ENCODE measurements around the gene NID2.

Gene NID2

GRCh38 chr14:52068615-52069306 lies at the start of gene NID2:
Gene NID2 (minus strand): TSS chr14:52069059. CDS start chr14:52068994, 65 bp downstream.
- no peak for FAIRE-seq

DNA sequence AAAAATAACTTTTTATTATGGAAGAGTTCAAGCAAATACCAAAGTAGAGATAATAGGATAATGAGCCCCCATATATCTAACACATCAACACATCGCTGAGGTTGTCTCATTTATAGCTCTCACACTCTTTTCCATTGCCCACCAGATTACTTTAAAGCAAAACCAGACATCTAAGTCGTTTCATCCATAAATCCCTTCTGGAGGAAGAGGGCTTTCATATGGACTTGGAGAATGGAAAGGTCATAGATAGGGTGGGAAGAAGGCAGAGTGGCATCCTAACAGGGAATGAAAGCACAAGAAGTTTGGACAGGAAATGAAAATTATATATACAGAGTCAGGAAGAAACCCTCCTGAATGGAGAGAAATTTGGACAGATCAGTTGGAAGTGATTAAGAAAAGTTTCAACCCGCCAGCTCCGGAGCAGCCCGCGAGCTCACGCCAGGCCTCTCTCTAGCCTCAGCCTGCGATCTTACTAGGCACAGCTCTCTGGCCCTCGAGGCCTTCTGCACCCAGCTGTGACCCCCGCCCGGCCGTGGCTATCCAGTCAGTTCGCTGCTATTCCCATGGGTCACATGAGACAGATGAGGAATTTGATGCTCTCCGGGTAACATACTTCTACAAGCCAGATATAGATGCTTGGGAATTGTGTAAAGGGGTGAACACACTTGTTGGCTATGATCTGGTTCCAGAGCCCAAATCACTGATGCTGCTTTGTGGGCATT lies 48.4 kb upstream of the NID2 start:
- FAIRE-seq (no peak), DNase-seq (ENCODE audit: low spot score) (no peak)

More at GRCh38 chr14:52068615-52069306, at the start of gene NID2:
- DNase-seq (ENCODE audit: low spot score): peak; percentile 80

GRCh38 chr14:52115286-52115685 lies 46.4 kb upstream of the NID2 start:
- no peak for FAIRE-seq
- no peak for DNase-seq (ENCODE audit: low spot score)

DNA sequence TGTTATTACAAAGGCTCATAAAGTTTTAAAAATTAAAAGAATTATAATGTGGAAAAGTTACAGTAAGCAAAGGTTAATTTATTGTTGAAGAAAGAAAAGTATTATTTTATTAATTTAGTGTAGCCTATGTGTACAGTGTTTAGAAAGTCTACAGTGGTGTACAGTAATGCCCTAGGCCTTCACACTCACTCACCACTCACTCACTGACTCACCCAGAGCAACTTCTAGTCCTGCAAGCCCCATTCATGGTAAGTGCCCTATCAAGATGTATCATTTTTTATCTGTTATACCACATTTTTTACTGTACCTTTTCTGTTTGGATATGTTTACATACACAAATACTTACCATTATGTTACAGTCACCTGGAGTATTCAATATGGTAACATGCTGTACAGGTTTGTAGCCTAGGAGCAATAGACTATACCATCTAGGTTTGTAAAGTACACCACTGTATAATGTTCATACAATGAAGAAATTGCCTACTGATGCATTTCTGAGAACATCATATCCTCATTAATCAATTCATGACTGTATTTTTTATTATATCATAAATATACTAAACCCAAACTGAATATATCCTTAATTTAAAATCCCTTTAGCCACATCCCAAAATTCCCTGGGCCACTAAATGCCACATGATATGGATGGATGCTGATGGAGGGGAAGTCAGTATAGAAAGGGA lies 43.6 kb upstream of the NID2 start:
- DNase-seq (ENCODE audit: low spot score): no peak
- peak; percentile 52 for FAIRE-seq

- FAIRE-seq: no peak
- no peak for DNase-seq (ENCODE audit: low spot score)
Observed at GRCh38 chr14:52111583-52111982, 42.7 kb upstream of the NID2 start.

- FAIRE-seq (no peak), DNase-seq (ENCODE audit: low spot score) (no peak)
Observed at GRCh38 chr14:52110441-52111086, 41.7 kb upstream of the NID2 start.

DNA sequence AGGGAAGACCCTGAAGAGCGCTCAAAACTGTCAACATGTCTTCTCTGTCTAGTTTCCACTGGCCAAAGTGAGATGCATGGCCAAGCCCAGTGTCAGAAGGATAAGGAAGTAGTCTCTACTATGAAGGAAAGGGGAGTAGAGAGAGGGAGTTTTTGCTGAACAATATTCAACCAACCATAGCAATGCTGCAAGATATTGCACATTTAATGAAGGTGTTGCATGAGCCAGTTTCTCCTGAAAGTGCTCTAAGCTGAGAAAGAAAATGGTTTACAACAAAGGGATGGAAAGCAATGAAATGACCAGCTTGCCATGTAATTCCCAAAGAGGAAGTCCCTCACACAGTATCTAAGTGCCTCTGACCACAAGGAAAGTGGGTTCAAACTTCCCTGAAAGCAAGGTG lies 40.0 kb upstream of the NID2 start:
- FAIRE-seq (no peak), DNase-seq (ENCODE audit: low spot score) (no peak)

DNA sequence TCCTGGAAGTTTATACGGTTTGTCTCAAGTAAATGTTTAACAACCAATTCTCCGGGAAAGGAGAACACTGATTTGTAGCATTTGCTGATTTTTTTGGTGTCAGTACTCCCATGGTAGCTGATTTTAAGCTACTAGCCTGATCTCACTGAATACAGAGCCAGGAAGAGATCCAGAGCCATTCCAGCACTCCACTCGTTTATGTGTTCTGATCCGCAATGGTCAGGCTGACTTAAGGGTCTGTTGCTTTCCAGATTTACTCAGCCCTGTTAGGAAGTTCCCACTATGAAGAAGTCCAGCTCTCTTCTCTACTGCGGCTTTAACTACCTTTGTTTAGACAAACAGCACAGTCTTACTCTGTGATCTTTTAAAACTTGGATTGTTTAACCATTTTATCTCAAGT lies 38.0 kb upstream of the NID2 start:
- no peak for FAIRE-seq

DNA sequence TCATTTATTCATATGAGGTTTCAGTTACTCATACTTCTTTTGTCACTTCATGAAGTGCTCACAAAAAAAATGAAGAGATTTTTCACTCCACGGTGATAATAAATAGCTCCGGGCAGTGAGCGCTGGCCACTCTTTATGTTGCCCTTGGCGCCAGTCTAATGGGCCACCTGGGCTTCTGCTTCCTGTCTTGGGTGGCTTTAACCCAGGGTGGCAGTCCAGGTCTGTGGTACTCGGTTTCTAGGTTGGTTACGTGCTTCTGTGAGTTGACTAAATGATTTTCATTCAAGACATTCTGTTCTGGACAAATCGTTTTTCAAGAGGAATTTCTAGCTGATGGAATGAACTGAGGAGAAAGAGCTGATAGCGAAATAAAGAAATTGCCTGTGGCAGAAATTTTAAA lies 34.6 kb upstream of the NID2 start:
- no peak for FAIRE-seq
- DNase-seq (ENCODE audit: low spot score): no peak

More for the DNA sequence above, 38.0 kb upstream of the NID2 start:
- DNase-seq (ENCODE audit: low spot score): no peak

GRCh38 chr14:52095794-52096193 lies 26.9 kb upstream of the NID2 start:
- DNase-seq (ENCODE audit: low spot score): no peak
- FAIRE-seq: no peak

- DNase-seq (ENCODE audit: low spot score) (no peak), FAIRE-seq (peak; percentile 76)
Observed at GRCh38 chr14:52095336-52095735, 26.5 kb upstream of the NID2 start.

DNA sequence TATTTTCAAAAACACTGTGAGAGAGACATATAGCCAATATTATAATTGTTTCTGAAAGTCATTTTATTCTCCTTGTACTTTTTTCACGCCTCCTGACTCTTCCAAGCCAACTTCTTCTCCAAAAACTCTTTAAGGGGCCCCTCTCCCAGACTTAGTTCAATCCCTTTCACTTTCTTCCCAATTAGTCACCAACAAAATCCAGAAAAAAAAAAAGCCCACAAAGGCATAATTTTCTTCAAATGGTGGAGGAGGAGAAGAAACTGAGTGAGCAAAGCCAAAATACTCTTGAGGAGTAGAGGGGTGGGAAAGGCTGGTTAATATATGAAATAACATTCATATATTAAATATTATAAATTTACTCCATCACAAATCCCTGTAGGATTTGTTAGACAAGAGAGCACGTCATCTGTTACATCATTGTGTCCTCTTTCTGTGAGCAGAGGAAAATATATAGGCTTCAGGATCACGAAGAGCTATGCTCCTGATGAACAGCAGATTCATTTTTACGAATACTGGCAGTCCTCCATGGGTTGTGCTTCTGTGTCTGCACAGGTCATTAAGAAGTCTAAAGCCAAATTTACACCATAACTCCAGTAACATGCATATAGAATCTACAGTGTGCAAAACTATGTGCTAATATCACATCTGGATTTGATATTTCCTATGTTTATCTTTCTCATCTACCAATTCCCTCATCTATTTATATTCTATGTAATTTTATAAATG lies 25.9 kb upstream of the NID2 start:
- no peak for DNase-seq (ENCODE audit: low spot score)
- no peak for FAIRE-seq

DNA sequence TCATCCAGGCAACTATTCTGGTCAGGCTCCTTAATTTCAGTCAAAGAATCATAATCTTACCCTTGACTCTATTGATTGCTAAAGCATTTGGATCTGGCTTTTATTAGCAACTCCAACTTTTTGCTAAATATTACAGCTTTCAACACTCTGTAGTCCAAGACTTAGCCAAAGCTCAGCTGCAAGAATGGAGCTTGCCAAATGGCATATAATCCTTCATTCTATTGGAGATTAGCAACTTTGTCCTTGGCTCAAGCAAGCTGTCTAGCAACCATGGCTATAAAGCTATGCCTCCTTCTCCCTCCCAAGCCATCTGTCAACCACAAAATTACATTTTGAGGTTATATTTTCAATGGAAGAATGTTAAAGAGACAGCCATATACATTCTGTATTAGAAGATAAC lies 23.1 kb upstream of the NID2 start:
- FAIRE-seq: no peak

DNA sequence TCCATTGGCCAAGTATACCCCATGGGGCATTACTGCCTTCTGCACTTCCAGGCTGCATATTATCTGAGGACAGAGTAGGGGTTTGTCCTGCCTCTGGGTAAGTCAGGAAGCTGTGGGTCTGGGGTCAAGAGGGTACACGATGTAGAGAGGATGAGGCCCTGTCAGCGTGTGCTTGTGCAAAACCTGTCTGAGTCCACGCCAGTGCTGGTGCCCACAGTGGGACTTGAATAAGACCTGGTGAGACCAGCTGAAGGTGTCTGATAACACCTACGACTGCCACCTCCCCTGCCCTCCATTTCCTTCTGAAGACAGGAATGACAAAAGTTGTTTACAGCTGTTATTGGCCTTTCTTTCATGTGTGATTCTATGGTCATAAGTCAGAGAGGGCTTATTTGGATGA lies 22.1 kb upstream of the NID2 start:
- peak; percentile 46 for FAIRE-seq
- DNase-seq (ENCODE audit: low spot score): no peak

More for the DNA sequence above, 23.1 kb upstream of the NID2 start:
- no peak for DNase-seq (ENCODE audit: low spot score)

- FAIRE-seq: no peak
- DNase-seq (ENCODE audit: low spot score): no peak
Observed at GRCh38 chr14:52089218-52089617, 20.4 kb upstream of the NID2 start.

DNA sequence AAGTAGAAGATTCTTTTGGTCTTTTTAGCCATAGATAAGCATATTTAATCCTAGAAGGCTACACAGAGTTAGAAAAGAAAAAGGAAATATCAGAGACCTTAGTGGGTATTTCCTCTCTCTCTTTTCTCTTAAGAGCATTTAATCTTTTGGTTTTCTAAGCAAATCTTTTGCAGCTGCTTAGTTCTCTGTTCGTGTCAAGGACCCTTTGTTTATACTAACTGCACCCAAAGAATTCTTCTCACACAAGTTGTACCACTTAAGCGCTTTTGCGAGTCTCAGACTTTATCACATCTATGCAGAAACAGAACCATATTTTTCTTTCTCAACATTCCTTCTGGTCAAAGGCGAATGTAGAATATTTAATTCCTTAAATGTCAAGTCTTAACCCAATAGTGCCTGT lies 17.9 kb upstream of the NID2 start:
- FAIRE-seq (no peak), DNase-seq (ENCODE audit: low spot score) (no peak)

GRCh38 chr14:52082903-52083302 lies 14.0 kb upstream of the NID2 start:
- FAIRE-seq (no peak), DNase-seq (ENCODE audit: low spot score) (no peak)

GRCh38 chr14:52081964-52082363 lies 13.1 kb upstream of the NID2 start:
- FAIRE-seq (no peak), DNase-seq (ENCODE audit: low spot score) (no peak)

DNA sequence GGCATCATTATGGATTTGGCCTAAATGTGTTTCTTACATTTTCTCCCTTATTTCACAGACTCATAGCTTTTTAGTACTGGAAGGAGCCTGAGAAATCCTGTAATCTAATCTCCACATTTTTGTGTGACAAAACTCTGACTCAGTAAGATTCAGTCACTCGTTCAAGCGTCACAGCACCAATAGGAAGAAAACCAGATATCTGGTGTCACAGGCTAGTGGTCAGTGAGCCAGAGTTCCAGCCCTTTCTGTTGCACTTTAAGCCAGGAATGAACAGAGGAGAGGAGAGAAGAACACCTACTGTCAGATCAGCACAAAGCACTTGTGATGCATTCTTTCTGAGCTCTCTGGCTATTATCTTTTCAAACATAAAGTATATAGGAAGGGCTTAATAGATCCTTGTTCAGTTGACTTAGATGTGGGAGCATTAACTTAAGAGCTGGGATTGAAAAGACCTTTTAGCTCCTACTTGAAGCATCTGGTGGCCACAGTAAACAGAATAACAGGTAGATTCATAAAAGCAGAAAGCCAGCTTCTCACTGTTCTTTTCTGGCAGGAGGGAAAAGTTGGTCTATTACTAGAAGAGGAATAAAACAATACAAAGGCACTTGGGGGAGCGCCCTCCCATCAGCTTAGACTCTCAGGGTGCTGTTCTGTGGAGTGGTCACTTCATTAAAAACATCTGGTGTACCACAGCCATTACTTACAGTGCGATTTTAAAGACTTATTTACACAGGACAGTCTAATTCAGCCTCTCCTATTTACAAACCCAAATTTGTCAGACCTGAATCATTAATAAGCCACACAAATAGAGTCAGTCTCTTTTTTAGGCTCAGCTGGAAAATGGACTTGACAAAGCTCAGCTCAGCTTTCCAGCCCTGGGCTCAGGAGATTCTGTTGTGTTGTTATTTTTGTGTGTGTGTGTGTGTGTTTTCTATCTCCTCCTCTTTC lies 12.2 kb upstream of the NID2 start:
- DNase-seq (ENCODE audit: low spot score) (peak; percentile 47), FAIRE-seq (no peak)

GRCh38 chr14:52080158-52080800 lies 11.4 kb upstream of the NID2 start:
- FAIRE-seq: peak; percentile 50
- DNase-seq (ENCODE audit: low spot score): no peak

Measured in urothelium cell line (cell line).